Activated T-helper 1 cell treated with anti-CD3 and anti-CD28 coated beads, Interleukin-2, amount 50 U/mL, for 16 hours (primary cell): ENCODE measurements around the gene ATXN7L2.

Source experiments
- DNase-seq, 2 donors: peaks; one replicate each; pipeline ENCODE4 v3.0.0-alpha.2; 2020; ENCODE audit warnings: low read depth in 1 of 2, low spot score in 1 of 2

The ATXN7L2 gene

DNA sequence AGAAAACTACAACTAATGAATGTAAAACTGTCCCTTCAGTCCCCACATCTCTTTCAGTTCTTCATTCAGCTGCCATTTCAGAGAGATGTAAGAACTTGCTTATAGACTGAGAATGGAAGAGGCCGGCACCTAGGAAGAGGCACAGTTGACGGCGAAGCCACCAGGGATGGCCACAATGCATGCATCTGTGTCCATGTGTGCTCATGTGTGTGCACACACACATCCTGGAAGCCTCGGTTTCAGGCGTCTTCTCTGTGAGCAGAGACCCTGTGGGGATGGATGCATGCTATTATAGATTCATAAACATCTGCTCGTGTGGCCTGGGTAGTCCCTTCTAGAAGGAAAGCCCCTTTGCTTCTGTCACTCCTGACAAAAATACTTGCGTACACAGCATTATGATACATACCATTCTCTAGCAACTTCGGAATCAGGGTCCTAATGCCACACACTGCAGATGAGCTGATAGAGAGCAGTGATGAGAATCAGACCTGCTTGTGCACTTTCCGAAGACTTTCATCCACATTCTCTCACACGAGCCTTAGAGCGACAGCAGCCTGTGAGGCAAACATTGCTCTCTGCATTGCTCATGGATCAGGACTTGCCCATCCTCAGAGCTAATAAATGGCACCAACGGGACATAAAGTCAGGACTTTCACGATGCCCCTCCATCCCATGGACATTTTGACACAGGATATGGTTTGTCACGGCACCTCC is 43.5 kb downstream of the ATXN7L2 start:
- no peak for DNase-seq

DNA sequence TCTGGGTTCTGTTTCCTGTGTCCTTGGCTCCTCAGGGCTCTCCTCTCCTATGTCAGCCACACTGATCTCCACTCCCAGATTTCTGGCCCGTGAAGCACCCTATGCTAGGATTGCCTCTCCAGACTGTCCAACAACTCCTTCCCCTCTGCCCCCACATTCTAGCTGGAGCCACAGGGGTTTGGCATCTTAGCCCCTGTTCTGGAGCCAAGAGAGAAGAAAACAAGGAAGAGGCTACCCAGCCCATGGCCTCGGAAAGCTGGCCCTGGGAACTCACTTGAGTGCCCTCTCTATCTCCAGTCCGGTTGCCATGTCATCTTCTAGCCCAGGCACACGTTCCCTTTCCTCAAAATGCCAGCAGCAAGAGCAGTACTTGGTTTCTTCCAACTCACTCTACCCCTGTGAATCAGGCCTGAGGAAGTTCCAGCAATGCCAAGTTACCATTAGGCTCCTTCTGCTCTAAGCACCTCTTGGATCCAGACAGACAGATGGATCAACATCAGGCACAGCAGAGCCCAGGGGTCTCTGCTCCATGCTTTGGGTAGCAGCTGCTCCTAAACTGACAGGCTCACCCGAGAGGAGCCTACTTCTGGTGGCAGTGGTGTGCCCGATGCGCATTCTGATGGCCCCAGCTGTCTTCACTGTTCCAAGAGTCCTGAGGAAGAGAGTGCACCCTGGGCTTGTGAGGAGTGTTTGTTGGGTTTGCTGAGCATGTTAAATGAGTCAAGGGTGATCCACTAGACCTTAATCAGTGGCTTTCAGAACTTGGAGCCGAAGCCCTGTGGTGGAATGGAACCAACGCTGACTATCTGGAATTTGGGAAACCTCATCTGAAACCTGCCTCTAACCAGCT is 44.4 kb downstream of the ATXN7L2 start:
- no peak for DNase-seq

DNA sequence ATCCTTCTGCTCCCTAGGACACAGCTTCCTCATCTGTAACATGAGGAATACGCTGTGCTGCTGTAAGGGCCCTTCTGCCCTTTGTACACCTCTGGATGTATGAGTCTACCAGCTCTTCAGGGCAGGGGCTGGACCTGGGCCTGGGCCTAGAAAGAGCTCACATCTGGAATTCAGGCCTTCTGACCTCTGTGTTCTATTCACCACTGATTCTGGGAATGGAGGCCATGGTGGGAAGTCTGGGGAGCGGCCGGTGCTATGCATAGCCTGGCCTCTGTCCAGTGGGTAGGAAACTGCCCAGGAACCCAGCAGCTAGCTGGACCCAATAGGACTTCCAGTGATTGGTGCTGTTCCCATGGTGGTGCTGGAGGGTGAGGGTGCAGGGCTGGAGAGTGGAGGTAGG is 45.0 kb downstream of the ATXN7L2 start:
- no peak for DNase-seq

DNA sequence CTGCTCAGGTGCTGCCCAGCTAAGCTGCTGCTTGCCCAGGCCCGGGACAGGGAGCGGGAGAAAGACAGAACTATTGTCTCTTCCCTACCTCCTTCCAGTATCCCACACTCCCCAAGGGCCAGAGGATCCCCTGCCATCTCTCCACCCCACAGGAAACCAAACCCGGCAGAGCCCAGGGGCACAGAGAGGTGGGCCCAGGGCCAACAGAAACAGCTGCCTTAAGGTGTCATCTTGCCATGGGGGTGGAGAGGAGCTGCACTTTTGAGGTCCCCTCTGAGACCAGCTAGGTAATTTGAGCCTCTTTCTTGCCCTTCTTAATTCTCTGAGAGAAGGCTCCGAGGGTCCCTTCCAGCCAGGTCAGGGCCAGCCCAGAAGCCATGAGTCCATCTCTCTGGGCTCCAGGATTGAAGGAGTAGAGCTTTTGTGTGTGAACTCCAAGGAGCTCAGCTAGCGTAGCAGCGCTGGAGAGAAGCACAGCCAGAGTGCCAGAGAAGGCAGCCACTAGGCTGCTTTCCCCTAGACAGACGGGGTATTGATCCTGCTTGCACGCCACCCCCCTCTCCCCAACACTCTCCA is 46.3 kb downstream of the ATXN7L2 start:
- DNase-seq = no peak

DNA sequence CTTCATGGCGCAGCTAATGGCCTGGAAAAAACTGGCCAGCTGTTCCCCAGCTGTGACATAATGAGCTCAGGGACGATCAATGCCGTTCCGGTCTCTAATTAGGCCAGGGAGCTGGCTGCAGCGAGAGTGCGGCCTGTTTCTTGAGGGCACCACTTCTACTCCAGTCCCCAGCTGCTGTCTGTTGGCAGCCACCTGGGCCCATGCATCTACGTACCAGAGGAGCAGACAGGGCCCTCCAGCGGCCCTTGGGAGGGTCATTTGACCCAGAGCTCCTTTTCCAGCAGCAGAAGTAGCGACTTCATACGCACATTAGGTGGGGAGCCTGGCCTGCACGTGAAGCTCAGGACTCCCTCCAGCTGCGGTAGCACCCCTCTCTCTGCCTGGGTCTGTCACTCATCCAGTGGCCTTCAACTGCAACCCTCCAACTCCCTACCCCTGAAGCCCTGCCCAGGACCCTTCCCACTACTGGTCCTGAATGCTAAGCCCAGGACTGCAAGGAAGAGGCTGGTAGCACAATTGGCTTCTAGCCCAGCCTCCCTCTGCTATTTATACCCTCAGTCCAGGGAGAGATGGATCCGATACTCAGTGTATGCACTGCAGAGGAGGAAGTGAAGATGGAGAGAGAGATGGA is 46.9 kb downstream of the ATXN7L2 start:
- DNase-seq = no peak

DNA sequence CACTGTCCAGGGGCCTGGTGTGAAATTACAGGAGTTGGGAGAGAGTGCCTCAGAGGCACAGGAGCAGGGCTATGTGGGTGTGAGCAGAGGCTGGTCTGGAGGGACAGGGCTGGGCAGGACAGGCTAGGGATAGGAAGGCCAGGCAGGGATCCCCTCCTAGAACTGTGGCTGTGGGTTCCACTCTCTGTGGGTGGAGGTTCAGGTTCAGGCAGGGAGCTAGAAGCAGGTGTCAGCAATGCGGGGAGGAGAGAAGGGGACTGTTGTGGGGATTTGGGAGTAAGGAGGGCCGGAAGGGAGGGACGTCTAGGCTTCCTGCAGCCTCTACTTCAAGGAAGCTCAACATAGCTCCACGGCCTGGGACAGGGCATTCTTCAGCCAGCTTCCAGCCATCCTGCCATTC is 47.7 kb downstream of the ATXN7L2 start:
- no peak for DNase-seq

DNA sequence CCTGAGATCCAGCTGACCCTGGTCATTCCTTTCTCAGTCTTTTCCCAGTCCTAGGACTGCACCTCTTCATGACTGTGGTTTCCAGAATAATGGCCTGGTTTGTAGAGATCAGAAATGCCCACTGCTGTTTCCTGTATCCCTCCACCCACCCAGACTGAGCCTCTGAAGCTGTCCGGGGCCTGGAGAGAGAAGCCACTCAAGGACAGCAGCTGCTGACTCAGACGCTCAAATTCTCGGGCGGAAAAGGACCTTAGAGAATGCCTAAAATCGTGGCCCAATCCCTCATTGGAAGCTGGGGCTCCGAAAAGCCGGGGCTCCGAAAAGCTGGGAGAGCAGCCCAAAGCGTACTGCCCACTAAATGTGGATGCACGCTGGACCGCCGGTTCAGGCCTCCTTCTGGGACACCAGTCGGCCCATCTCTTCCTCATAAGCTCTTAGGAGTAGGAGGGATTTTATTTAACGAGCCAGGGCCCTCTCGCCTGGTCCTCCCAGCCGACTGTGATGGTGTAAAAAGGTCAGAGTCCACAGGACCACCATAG is 48.2 kb downstream of the ATXN7L2 start:
- DNase-seq = no peak

DNA sequence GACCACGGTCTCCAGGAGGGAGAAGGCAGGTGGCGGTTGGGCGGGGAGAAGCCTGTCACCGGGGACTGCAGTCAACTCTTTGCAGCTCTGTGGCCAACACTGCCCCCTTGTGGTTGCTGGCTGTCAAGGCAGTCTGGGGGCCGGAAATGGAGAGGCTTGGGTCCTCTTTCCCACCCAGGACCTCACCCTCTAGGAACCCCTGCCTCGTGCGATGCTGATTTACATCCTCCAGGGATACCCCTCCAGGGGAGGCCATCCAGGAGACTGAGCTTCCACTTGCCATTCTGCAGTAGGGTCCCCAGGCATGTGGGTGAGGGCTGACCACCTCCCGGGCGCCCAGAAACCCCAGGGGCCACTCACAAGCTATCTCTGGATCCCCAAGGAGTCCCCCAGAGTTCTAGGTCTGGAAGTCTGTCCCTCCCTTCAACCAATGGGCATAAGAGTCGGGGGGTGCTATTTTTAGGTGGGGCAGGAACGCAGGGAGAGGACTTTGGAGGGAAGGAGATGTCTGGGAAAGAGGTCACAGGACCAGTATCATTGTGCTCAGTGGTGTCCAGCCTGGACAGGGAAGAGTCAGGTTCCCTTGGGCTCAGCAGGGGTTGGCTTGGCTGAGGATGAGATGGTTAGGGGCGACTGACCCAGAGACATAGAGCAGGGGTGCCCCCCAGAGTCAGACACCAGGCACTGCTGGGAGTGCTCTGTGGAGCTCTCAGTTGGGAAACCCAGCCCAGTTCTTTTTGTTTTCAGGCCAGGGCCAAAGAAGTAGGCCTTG is 48.8 kb downstream of the ATXN7L2 start:
- peak; percentile 83 to 93 for DNase-seq

DNA sequence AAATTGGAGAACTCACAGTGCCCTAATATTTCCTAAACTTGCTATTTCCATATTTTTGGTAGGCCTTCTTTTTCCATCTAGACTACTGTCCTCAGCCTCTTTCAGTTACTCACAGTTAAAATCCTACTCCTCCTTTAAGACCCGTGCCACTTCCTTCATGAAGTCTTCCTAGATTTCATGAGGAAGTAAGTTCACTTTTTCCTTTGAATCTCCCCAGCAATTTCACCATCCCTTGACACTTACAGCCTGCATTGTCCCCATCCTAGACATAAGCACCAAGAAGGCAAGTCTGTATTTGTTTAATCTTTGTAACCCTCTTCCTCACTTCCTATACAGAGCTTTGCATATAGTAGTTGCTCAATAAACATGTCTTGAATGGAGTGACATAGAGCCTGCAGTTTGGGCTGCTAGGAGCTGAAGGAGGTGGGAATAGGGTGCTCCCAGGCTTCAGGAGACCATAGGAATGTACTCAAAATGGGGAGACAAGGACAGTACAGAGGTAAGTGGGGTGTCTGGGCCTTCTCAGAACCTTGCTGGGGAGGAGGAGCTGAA is 50.7 kb downstream of the ATXN7L2 start:
- DNase-seq = no peak

DNA sequence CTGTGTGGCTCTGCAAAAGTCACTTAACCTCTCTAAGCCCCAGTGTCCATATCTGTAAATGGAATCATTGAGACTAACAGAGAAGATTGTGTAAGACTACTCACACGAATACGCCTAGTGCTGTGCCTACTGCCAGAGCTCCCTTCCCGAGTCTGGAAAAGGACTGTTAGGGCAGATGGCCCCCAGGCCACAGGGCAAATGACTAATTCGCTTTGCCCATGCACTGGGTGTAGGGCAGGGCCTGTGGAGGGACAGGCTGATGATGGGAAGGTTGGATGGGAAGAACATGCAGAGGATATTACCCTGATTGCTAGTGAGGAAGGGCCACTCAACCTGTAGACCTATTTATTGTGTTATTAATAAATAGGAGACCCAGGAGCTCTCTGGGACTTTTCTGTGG is 51.8 kb downstream of the ATXN7L2 start:
- DNase-seq = no peak

DNA sequence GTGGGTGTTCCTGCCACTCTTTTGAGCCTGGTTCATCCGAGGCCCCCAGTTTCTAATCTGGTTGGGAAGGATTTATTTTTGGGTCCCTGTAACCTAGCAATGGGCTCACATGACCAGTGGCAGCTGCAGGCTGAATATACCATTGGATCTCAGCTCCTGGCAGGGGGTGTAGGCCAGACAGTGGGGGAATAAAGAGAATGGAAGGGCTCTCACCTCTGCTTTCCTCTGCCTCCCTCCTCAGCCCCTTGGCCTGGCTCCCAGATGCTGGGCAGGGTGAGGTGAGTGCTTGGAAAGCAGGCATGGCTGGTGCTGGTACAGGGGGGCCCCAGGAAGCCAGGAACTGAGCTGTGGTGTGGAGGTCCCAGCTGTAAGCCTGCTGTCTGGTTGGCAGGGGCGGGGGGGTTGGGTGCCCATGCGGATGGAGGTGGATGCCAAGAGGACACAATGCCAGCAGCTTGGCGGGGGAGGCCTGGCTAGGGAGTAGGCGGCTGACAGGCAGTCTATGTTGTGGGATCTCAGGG is 52.3 kb downstream of the ATXN7L2 start:
- DNase-seq = no peak

DNA sequence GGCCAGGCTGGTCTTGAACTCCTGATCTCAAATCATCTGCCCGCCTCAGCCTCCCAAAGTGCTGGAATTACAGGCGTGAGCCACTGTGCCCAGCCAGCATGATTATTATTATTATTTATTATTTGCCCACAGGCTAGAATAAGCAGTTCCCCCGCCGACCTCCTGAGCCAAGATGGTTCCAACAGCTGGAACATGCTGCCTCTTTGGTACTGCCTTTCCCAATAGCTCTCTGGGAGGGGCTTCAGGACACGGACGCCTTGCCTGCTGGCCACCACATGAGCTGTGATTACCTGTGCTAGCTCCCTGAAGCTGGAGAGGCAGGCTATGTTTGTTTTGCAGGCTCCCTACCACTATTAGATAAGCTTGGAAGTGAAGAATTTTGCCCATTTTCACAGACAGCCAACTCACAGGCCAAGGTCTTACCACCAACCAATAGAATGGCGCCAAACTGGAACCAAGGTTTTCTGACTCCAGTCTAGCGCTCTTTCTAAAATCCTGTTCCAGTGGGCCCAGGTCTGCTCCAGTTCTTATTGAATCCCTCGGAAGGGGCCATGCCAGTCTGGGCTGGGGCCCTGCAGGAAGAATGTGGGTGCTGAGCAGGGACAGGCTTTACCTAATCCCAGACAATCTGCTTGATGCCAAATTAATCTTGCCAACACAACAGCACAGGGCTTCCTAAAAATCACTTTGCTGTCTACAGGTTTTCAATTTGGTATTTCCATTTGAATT is 53.9 kb downstream of the ATXN7L2 start:
- no peak for DNase-seq

DNA sequence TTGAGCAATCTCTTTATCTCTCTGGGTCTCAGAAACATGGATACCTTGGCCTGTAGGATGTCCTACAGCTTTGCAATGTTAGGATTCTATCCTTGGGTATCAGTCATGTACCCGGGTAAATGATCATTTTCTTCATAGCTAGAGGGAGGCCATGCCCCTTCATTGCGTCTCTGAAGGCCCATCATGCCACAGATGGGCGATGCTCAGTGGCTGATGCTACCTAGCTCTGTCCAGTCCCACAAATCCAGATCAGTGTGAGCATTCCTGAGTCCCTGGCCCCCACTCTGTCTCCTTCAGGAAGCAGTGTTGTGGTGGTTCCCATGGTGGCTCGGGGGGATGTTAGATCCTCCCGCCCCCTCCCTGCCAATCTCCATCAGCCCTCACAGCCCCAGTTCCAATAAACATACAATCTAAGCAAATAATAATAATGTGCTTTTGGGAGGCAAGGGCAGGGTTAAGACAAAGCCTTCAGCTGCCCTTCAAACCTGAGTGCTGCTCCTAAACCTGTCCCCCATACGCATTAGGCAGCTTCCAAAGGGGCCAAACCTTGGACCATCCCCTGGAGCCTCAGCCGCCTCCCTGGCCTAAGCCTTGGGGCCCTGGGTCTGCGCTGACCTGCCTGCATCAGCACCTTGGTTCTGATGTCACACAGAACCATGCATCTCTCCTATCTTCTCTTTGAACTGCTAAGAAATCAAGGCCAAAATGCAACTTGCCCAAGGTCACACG is 55.3 kb downstream of the ATXN7L2 start:
- no peak for DNase-seq

DNA sequence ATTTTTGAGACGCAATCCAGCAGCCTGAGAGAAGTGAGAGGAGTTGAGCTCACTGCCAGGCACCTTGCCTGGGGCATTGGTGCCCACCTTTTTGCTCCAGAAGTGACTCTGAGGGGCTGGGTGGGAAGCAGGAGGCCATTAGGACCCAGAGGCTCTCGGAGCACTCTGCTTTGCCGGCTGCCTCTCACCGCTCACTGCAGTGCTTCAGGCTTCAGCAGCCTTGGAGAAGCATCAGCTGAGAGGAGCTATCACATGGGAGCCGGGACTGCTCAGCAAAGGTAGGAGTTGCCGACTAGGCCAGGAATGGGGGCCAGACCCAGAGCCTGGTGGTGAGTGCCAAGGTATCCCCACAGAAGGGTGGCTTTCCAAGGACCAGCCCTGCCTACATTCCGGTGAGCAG is 56.0 kb downstream of the ATXN7L2 start, which contains the start of gene GPR61:
TSS of gene GPR61 (plus strand) at position 197 of the 400 bp plus-strand sequence. CDS start 3,151 bp downstream, outside the sequence.
- DNase-seq = no peak

DNA sequence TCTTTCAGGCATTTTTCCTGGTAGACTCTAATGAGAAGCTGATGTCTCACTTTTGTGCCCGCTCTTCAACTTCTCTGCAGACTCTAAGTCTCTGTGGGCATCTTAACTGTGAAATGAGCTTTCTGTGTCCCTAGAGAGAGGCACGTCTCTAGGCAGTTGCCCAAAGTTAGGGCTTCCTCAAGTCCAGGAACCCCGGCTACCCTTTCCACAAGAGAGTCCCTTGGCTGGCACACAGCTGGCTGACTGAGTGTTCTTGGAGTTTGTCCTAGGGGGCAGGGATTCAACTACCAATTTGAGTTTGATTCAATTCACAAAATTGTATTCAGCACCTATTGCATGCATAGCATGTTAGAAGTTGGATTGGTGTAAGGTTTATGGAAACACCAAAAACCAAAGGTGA is 57.4 kb downstream of the ATXN7L2 start:
- DNase-seq = no peak
